Activated naive CD4-positive, alpha-beta T cell treated with anti-CD3 and anti-CD28 coated beads, Interleukin-2, amount 50 U/mL, for 72 hours (primary cell): Measurements from ENCODE around the gene GXYLT1. TPM values are rescaled to one million over a fixed set of nuclear protein-coding genes. Genes with fewer than 3 reads are reported as not detected.
A peak's percentile ranks its signal among the peaks of the same experiment; 100 is the strongest.
"Not testable (repeated sequence)": the region's sequence is repeated elsewhere in the genome, so short reads cannot be mapped to it uniquely, and the experiment has no call there.

Source experiments
- ATAC-seq, 2 donors: fragments of 150-1000 bp; cut with Tn5 transposase; 2 replicates each; pipeline ENCODE4 v1.10.0; 2021; ENCODE audit warnings: mild to moderate bottlenecking in 2 of 2, moderate library complexity in 2 of 2
- DNase-seq, 2 donors: peaks; one replicate each; pipeline ENCODE4 v3.0.0; 2021 to 2022; ENCODE audit warnings: low spot score in 2 of 2
- H3K27ac Mint-ChIP-seq, 2 donors: one replicate each; pipeline ENCODE4 v1.8.0; 2022; ENCODE audit warnings: mild to moderate bottlenecking in 2 of 2, mixed read lengths in 2 of 2
- H3K36me3 Mint-ChIP-seq, 2 donors: one replicate each; pipeline ENCODE4 v1.8.0; 2022; ENCODE audit warnings: mixed read lengths in 2 of 2
- H3K9me3 Mint-ChIP-seq, 2 donors: one replicate each; pipeline ENCODE4 v1.8.0; 2022; ENCODE audit warnings: mixed read lengths in 2 of 2
- total RNA-seq, 2 donors: library from RNA; stranded (reverse); gene quantifications; one replicate each; pipeline ENCODE4 v1.2.3, GENCODE V29; 2022

Gene GXYLT1, protein sequence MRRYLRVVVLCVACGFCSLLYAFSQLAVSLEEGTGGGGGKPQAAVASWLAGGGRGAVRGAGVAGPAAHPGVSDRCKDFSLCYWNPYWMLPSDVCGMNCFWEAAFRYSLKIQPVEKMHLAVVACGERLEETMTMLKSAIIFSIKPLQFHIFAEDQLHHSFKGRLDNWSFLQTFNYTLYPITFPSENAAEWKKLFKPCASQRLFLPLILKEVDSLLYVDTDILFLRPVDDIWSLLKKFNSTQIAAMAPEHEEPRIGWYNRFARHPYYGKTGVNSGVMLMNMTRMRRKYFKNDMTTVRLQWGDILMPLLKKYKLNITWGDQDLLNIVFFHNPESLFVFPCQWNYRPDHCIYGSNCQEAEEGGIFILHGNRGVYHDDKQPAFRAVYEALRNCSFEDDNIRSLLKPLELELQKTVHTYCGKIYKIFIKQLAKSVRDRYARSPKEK
- total RNA-seq = 1 to 10 TPM; 7.0 to 8.8 TPM

DNA sequence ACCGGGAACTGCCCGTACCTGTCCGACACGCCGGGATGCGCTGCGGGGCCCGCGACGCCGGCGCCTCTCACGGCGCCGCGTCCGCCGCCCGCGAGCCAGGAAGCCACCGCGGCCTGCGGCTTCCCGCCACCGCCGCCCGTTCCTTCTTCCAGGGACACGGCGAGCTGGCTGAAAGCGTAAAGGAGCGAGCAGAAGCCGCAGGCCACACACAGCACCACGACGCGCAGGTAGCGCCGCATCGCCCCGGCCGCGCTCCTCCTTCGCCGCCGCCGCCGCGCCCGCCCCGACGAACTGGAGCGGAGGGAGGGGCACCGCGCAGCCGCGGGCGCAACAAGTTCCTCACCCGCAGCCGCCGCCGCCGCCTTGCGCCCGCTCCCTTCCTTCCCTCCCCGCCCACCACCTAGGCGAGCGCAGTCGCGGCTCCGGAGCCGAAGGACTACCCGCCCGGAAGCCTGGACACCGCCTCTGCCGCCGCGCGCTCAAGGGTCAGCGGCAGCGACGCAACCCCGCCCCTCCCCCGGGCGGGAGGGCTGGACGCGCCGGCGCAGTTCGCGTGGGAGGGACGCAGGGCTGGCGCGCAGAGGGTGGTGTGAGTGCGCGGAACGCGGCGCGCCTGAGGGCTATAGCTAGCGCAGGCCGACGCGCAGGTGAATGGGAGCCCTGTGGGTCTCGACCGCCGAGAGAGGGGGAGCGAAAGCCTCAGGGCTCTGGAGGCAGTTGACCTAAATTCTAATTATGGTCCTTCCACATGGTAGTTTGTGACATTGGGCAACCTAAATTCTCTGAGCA lies at the start of gene GXYLT1:
Gene GXYLT1, minus strand, starts transcription at position 467 of the 789 bp plus-strand sequence. Its CDS starts 228 bp downstream, at position 239.
- H3K9me3 Mint-ChIP-seq = no peaks in the 10 kb centered on the region
- peak; percentile 81 to 90 for DNase-seq

DNA sequence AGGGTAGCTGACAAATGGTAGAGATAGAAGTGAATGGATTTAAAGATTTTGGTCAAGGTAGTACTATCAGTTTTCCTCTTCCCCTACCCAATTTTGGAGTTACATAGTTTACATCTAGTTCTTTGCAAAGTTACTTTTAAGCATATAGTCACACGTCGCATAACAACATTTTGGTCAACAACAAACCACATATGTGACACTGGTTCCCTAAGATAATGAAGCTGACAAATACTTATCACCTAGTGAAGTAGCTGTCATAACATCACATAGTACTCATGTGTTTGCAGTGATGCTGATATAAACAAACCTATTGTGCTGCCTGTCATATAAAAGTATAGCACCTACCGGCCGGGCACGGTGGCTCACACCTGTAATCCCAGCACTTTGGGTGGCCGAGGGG lies 48.0 kb upstream of the GXYLT1 start:
- Mint-ChIP-seq H3K9me3 (no peaks in the 10 kb centered on the region), H3K36me3 (peaks cover 5 to 7% of the 10 kb centered on the region in 2 donors), H3K27ac (no peak overlapping the region)
- no peak for DNase-seq
- no peak for ATAC-seq

More for the DNA sequence above, at the start of gene GXYLT1:
- Mint-ChIP-seq H3K27ac (peak within 1 kb of the TSS; percentile 86 to 98), H3K36me3 (peaks cover 0 to 16% of the 10 kb centered on the region in 2 donors)
- peak; percentile 92 to 96 for ATAC-seq

DNA sequence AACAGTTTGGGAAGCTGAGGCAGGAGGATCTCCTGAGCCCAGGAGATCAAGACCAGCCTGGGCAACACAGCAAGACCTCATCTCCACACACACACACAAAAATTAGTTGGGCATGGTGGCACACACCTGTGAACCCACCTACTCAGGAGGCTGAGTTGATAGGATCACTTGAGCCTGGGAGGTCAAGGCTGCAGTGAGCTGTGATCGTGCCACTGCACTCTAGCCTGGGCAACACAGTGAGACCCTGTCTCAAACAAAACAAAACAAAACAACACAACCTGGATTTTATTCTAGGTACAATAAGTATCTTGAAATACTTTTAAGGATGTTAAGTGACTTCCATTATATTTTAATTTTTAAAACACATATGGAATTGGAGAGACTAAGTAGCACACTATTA lies 47.6 kb upstream of the GXYLT1 start:
- ATAC-seq (no peak), DNase-seq (no peak)
- H3K27ac Mint-ChIP-seq = no peak overlapping the region
- peaks cover 5 to 7% of the 10 kb centered on the region in 2 donors for H3K36me3 Mint-ChIP-seq
- no peaks in the 10 kb centered on the region for H3K9me3 Mint-ChIP-seq

DNA sequence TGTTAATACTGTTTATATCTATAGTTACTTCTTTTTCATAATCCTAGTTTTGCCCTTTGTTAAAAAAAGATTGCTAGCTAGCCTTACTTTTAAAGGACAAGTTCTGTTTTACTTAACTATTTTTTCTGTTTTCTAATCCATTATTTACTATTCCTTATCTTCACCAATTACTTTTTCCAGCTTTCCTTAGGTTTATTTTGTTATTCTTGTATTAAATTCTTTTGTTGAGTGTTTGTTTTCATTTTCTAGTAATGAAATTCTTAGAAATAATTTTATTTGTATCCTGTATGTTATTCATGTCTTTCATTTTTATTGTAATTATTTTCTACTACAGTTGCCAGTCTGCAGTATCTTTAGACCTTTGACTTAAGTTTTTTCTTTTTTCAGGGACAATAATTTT lies 45.7 kb upstream of the GXYLT1 start:
- DNase-seq = no peak
- H3K27ac Mint-ChIP-seq = no peak overlapping the region
- peaks cover under 1 to 2% of the 10 kb centered on the region in 2 donors for H3K36me3 Mint-ChIP-seq
- ATAC-seq = no peak
- H3K9me3 Mint-ChIP-seq = no peaks in the 10 kb centered on the region

DNA sequence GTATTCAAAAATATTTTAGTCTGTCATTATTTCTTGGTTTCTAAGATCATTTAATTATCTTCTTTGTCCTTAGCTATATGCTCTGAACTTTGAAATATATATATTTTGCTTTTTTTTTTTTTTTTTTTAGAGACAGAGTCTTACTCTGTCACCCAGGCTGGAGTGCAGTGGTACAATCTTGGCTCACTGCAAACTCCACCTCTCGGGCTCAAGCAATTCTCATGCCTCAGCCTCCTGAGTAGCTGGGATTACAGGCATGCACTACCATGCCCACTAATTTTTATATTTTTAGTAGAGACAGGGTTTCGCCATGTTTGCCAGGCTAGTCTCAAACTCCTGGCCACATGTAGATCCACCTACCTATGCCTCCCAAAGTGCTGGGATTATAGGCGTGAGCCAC lies 43.6 kb upstream of the GXYLT1 start:
- H3K9me3 Mint-ChIP-seq = not testable (repeated sequence)

DNA sequence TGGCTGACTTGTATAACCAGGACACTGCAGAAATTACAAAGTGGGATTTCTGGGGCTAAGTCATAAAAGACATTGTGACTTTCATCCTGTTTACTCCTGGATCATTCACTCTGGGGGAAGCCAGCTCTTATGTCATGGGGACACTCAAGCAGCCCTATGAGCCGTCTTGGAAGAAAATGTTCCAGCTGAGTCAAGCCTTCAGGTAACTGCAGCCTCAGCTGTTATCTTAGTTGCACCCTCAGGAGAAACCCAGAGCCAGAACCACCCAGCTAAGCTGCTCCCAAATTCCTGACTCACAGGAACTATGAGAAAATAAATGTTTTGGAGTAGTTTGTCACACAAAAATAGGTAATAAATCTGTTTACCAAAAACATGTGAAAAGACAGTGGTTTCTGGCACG lies 43.1 kb upstream of the GXYLT1 start:
- no peak for ATAC-seq
- DNase-seq = no peak
- H3K36me3 Mint-ChIP-seq = peaks cover 0 to 11% of the 10 kb centered on the region in 2 donors
- H3K9me3 Mint-ChIP-seq = no peaks in the 10 kb centered on the region
- H3K27ac Mint-ChIP-seq = no peak overlapping the region

More for the DNA sequence above, 43.6 kb upstream of the GXYLT1 start:
- peaks cover 0 to 11% of the 10 kb centered on the region in 2 donors for H3K36me3 Mint-ChIP-seq
- H3K27ac Mint-ChIP-seq, ATAC-seq, DNase-seq: not testable (repeated sequence)

DNA sequence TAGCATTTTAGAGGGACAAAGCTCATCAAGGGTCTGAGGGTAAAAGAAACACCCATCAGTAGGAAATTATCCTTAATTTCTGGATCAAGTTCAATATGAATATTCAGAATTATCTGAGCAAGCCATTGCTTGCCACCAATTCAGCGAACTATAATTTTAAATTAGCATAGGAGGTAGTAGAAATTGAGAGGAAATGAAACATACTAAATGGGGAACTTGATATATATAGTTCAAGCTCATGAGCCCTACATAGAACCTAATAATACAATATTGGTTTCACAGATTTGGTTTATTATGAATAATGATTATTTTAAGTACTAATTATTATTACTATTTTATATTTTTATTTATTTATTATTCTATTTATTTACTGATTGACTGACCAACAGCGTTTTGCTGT lies 42.1 kb upstream of the GXYLT1 start:
- no peaks in the 10 kb centered on the region for H3K9me3 Mint-ChIP-seq
- DNase-seq (no peak), ATAC-seq (no peak)
- H3K36me3 Mint-ChIP-seq = peaks cover 0 to 16% of the 10 kb centered on the region in 2 donors
- no peak overlapping the region for H3K27ac Mint-ChIP-seq

DNA sequence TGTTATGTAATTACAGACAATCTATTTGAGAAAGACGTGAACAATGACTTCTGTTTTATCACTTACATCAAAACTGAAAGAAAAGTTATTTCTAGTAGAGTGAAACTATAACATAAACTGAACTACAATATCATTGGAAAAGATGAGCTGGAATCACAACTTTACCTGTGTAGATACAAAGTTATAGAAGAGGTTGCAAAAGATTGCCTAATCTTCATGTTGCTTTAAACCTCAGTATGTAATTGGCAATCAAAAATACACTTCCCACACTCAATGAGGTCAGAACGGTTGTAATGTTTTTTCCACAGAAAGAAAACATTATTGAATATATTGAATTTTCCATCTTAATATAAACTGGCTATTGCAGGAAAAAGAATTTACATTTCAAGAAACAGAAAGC lies 37.7 kb upstream of the GXYLT1 start:
- peaks cover 3 to 18% of the 10 kb centered on the region in 2 donors for H3K36me3 Mint-ChIP-seq
- DNase-seq (no peak), ATAC-seq (peak in 1 of 2 donors; percentile 68)
- H3K9me3 Mint-ChIP-seq = peaks cover 2 to 5% of the 10 kb centered on the region in 2 donors
- H3K27ac Mint-ChIP-seq = no peak overlapping the region

DNA sequence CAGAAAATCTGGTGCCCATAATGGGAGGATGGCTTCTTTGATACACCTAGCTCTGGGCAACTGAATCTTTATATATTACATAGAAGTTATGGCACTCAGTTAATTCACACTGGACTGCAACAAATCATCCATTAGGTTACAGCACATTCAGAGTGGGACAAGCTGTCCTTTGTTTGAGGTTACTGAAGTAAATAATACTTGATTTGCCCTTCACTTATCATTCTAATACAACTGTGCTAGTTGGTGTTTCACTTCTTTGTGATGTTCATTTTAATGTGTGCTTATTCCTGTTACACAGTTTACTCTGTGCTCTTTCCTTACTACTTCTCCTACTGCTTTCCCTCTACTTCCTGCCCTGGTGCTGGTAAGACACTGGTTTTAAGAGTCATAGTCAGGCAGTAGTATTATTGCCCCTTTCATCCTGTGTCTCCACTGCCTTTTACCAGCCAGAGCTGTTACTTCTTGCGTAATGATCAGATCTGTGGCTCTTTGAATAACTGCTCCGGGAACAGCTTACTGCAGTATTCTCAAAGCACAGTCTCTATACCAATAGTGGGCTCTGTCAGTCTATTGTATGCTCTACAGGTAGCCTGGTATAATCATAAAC lies 36.4 kb upstream of the GXYLT1 start:
- peaks cover 10 to 15% of the 10 kb centered on the region in 2 donors for H3K9me3 Mint-ChIP-seq
- ATAC-seq (no peak), DNase-seq (no peak)
- peaks cover 16 to 31% of the 10 kb centered on the region in 2 donors for H3K36me3 Mint-ChIP-seq
- peak overlapping the region in 1 of 2 donors; percentile 14 for H3K27ac Mint-ChIP-seq

DNA sequence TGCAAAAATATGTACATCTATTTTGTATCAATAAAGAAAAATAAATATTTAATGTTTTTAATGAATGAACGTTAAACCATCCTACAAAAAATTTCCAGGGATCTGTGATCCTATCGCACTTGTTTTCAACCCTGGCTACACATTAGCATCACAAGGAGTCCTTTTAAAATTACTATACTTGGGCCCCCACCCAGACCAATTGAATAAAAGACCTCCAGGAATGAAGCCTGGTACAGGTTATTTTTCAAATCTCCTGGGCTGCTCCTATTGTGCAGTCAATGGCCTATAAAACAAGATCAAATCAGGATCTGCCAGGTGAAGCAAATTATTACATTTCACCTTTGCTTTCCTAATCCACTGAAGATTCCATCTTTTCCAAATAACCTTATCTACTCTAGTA lies 33.4 kb upstream of the GXYLT1 start:
- DNase-seq = no peak
- H3K27ac Mint-ChIP-seq = no peak overlapping the region
- ATAC-seq = no peak
- peaks cover 10 to 15% of the 10 kb centered on the region in 2 donors for H3K9me3 Mint-ChIP-seq
- peaks cover 18 to 24% of the 10 kb centered on the region in 2 donors for H3K36me3 Mint-ChIP-seq

DNA sequence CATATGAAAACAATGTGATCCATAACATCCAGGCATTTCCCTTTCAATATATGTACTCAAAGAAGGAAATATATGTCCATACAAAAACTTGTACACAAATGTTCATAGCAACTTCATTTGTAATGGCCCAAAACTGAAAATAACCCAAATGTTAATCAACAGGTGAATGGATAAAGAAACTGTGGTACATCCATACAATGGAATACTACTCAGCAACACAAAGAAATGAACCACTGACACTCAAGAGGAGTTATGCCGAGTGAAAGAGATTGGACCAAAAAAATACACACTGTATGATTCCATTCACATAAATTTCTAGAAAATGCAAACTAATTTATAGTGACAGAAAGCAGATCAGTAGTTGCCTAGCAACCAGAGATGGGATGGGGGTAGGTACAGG lies 30.3 kb upstream of the GXYLT1 start:
- no peak for DNase-seq
- Mint-ChIP-seq H3K27ac (no peak overlapping the region), H3K36me3 (peaks cover 18 to 20% of the 10 kb centered on the region in 2 donors), H3K9me3 (peaks cover 10 to 15% of the 10 kb centered on the region in 2 donors)
- no peak for ATAC-seq

DNA sequence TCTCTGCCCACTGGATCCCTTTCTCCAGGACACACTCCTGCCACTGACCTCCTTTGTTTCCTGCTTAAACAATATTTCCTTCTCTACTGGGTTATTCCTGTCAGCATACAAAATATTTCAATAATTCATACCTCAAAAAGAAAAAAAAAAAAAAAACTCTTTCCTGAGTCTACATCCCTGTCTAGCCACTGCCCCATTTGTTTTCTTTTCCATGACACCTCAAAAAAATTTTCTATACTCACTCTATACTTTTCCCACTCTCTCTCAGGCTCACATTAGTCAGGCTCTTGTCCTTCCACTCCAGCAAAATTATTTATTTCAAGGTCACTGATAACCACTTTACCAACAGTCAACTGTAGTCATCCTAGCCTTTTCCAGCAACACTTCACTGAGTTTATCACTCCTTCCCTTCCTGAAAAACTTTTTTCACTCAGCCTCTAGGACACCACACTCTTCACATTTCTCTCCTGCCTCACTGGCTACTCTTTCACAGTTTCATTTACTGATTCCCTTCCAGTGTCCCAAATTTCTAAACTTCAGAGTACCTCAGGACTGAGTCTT lies 29.4 kb upstream of the GXYLT1 start:
- no peak for DNase-seq
- Mint-ChIP-seq H3K27ac (peak overlapping the region in 1 of 2 donors; percentile 22), H3K9me3 (peaks cover 10 to 15% of the 10 kb centered on the region in 2 donors), H3K36me3 (peaks cover 18 to 20% of the 10 kb centered on the region in 2 donors)
- no peak for ATAC-seq

DNA sequence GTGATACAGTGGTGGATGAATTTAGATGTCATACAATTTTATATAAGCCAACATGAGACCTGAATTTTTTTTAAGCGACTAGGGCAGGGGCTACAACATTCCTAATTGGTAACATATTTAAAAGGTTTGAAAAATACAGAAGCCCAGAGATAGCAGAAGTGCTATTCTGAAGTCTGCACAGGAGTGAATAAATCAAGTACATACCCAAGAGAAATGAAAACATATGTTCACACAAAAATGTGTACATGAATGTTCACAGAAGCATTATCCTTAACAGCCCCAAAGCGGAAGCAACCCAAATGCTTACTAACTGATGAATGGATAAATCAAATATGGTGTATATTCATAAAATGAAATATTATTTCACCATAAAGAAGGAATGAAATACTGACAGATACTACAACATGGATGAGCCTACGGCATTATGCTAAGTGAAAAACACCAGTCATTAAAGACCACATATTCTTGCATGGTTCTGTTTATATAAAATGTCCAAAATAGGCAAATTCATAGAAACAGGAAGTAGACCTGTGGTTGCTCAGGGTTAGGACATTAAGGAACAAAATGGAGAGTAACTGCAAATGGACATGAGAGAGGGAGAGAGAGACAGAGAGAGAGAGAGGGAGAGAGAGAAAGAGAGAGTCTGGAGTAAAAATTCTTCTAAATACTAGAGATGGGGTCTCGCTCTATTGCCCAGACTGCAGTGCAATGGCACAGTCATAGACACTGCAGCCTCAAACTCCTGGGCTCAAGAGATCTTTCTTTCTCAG lies 28.0 kb upstream of the GXYLT1 start:
- H3K27ac Mint-ChIP-seq = no peak overlapping the region
- peaks cover 17 to 19% of the 10 kb centered on the region in 2 donors for H3K36me3 Mint-ChIP-seq
- DNase-seq = no peak
- peaks cover 10 to 13% of the 10 kb centered on the region in 2 donors for H3K9me3 Mint-ChIP-seq
- no peak for ATAC-seq

DNA sequence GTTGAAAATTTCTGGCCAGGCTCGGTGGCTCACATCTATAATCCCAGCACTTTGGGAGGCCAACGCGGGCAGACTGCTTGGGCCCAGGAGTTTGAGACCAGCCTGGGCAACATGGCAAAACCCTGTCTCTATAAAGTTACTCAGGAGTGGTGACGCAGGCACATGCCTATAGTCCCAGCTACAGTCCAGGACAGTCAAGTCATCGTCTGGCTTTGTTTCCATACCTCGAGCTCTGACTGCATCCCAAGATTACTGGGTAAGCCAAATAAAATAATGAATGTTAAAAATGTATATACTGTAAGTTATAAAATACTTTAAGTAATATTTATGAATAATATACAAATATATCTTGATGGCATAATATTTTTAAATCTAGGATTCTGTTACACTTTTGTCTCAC lies 23.0 kb upstream of the GXYLT1 start:
- Mint-ChIP-seq H3K36me3 (no peaks in the 10 kb centered on the region), H3K9me3 (no peaks in the 10 kb centered on the region), H3K27ac (no peak overlapping the region)
- DNase-seq (no peak), ATAC-seq (no peak)

DNA sequence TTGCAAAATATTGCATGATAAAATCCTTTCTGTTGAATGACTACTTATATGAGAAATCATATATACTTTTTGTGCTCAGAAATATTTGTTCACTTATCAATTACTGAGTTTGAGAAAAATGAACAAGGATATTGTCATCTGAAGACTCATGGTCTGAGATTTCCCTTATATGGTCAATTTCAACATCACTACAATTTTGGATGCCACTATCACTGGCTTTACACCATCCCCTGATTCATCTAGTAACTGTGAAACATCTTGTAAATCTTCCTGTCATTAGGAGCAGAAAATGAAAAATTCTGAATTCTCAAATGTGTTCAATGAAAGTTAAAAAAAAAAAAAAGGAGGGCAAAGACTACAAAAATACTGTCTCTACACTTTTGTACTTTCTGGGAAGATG lies 21.8 kb upstream of the GXYLT1 start:
- Mint-ChIP-seq H3K27ac (no peak overlapping the region), H3K36me3 (no peaks in the 10 kb centered on the region), H3K9me3 (no peaks in the 10 kb centered on the region)
- ATAC-seq = no peak
- no peak for DNase-seq

DNA sequence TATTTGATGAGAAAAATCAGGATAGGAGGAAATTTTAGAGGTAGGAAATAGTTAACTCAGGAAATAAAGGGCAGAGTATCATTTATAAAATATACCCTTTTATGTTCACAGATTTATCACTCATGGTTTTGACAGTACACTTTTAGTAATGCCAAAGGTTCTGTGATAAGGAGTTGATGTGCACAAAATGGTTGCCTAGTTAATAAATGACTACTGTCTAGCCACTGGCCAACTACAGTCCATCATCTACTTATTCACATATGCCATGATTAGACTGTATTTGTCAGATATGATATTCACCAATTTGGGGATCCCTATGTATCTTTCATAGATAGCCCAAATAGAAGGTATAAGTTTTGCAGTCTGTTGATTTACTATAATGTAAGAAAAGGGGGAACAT lies 19.2 kb upstream of the GXYLT1 start:
- Mint-ChIP-seq H3K27ac (no peak overlapping the region), H3K36me3 (no peaks in the 10 kb centered on the region), H3K9me3 (no peaks in the 10 kb centered on the region)
- DNase-seq = no peak
- no peak for ATAC-seq
